HG03103 (cell line): Measurements from ENCODE around the gene FAM83G.
"Not testable (repeated sequence)": the region's sequence is repeated elsewhere in the genome, so short reads cannot be mapped to it uniquely, and the experiment has no call there.

Experiments
- ATAC-seq: cut with Tn5 transposase; IDR thresholded peaks from one replicate; pipeline ENCODE4 v1.9.1; 2021; ENCODE audit warnings: low read depth; ENCODE audit not compliant: unreplicated experiment

FAM83G gene, protein sequence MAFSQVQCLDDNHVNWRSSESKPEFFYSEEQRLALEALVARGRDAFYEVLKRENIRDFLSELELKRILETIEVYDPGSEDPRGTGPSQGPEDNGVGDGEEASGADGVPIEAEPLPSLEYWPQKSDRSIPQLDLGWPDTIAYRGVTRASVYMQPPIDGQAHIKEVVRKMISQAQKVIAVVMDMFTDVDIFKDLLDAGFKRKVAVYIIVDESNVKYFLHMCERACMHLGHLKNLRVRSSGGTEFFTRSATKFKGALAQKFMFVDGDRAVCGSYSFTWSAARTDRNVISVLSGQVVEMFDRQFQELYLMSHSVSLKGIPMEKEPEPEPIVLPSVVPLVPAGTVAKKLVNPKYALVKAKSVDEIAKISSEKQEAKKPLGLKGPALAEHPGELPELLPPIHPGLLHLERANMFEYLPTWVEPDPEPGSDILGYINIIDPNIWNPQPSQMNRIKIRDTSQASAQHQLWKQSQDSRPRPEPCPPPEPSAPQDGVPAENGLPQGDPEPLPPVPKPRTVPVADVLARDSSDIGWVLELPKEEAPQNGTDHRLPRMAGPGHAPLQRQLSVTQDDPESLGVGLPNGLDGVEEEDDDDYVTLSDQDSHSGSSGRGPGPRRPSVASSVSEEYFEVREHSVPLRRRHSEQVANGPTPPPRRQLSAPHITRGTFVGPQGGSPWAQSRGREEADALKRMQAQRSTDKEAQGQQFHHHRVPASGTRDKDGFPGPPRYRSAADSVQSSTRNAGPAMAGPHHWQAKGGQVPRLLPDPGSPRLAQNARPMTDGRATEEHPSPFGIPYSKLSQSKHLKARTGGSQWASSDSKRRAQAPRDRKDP

DNA sequence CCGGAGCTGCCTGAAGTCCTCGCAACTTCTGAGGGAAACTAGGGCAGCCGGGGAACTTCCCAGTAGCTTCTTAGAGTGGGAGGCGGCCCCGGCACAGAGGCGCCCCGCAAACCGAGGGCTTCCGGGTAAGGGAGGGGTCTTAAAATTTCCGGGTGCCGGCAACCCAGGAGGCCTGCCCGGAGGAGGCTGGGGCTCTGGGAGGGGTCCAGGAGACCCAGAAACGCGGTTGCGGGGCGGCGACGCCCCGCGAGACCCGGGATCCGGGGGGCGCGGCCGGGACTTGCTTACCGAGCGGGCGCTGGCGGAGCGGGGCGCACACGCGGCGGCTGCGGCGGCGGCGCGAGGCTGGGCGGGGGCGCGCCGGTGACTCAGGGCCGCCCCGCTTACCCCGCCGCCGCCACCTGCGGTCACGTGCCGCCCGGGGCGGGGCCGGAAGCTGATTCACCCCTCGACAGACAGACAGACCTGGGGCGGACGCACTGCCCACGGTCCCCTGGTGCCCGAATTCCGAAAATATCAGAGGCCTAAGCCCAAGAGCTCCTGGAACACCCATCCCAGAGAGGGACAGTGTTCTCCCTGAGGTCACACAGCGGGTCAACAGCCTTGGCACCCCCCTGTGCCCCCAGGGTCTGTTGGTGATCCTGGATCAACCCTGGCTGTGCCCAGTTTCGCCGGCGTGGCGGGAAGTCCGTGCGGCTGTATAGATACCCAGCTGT lies at the start of gene FAM83G:
Gene FAM83G, minus strand, starts transcription at position 344 of the 716 bp plus-strand sequence. CDS start 723 bp downstream, outside the sequence.
- no peak for ATAC-seq

DNA sequence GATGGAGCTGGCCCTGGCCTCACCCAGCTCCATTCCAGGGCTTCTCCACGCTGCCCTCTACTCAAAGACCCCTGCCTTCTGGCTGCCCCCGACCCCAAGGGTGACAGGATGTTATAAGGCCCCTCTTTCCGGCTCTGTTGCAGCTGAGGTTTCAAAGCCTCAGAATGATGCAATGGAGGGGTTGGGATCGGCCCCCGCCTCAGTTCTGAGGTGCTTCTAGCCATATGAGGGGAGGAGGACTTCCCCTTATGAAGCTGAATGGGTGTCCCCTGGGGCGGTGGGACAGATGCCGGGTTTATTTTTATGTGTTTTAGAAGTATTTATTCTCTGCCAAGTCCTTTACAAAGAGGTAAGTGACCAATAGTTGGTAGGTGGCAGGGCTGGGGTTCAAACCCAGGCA lies 44.3 kb upstream of the FAM83G start:
- ATAC-seq, result not testable (repeated sequence)

DNA sequence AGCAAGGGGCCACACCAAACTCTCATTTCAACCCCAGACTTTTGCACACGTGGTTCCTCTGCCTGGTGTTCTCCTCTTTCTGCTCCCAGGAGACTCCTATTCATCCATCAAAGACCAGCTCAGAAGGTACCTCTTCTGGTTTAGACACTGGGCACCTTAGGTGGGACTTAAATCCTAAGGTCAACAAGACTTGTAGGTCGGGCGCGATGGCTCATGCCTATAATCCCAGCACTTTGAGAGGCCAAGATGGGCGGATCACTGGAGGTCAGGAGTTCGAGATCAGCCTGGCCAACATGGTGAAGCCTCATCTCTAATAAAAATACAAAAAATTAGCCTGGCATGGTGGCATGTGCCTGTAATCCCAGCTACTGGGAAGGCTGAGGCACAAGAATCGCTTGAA lies 42.9 kb upstream of the FAM83G start:
- ATAC-seq, result not testable (repeated sequence)

DNA sequence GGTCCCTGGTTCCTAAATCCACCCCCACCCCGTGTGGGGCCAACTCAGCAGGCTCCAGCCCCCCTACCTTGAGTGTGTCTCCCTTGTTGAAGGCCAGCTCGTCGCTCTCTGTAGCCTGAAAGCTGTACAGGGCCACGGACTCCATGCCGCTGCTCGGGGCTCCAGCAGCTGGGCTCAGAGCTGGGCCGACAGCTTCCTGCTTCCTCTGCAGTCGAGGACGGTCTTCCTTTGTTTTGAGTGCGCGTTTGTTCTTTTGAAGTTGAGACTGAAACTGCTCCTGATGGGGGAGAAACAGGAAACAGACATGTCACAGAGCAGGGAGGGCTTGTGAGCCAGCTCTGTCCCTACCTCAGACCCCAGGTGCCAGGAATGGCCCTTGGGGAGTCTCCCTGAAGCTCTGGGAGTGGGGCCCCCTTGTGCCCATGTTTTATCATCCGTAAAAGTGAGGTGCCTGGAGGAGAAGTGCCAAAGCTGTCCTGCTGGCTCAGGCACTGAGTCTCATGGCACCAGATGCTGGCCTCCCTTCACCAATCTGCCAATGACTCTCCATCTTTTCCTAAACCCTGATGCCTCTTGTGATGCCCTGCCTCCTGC lies 42.3 kb upstream of the FAM83G start, which contains the start of gene GRAP:
Gene GRAP, minus strand, starts transcription at position 176 of the 594 bp plus-strand sequence. Its CDS starts 31 bp downstream, at position 145.
- ATAC-seq, result not testable (repeated sequence)

DNA sequence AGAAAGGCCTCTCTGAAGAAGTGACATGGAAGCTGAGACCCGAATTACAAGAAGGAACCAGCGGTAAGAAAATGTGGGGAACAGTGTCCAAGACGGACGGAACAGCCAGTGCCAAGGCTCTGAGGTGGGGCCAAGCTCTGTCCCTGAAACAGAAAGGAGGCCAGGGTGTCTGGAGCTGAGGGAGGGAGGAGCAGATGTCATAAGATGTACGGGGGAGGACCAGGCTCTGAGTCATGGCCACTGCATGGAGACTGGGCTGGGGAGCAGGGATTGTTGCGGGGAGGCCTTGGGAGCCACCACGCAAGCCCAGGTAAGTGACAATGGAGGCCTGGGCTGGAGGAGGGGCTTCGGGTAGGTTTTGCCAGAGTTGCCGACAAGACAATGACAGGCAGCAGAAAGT lies 40.1 kb upstream of the FAM83G start:
- ATAC-seq, result not testable (repeated sequence)

DNA sequence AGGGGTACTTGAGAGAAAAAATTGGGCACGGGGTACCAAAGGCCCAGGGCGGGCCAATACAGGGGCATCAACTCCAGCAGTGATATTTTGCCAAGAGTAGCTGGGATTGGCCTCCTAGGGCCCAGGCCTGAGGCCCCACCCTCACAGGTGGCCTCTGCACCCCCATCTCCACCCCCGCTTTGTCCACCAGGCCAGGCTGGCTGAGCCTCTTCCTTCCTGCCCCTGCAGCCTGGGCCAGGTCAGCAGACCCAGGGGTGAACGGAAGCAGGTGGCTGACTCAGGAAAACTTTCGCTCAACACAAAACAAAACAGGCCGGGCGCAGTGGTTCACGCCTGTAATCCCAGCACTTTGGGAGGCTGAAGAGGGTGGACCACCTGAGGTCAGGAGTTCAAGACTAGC lies 38.5 kb upstream of the FAM83G start:
- not testable (repeated sequence) for ATAC-seq

DNA sequence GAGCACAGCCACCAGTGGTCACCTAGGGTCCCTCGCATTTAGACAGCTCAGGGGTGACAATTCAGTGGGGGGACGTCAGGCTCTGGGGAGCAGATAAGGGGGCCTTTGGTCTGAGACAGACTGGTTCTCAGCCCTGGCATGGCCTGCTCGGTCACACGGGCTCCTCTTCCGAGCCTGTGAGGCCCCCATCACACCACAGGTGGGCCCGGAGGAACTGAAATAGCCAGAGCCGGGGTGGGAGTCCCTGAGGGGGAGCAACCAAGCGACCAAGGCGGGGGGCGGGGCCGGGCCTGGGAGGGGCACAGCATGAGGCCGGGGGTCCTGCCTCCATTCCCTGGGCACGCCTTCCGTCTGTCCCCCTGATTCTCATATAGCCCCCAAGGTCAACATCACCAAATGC lies 37.8 kb upstream of the FAM83G start:
- ATAC-seq, result not testable (repeated sequence)

DNA sequence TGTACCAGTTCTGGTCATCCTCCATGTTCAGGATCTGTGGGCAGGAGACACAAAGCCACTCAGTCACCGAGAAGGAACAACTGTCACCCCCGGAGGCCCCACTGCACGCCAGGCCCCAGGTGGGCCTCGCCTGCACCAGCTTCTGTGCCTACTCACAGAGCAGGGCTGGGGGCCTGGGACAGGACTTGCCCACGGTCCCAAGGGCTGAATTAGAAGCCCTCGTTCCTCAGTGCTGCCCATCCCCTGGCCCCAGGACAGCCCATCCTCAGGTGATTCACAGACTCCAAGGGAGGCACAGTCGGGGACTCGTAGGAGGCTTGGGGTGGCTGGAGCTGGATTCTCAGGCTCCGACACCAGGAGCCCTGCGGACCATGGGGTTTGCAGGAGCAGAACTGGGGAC lies 37.3 kb upstream of the FAM83G start:
- ATAC-seq, result not testable (repeated sequence)

DNA sequence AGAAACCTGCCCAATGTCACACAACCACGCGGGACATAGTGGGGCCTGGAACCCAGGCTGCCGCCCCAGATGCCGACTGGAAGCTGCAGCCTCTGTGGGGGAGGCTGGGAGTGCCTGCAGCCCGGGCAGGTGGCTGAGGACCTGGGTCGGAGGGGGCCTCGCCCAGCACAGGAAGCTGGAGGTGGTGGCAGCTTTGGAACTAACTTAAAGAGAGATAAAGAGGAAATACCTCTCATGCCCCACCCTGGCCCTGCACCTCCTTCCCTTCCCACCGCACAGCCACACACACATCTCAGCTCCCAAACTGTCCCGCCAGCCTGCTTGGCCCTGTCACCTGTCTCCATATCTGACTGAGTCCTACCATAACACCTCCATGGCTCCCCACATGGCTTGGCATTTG lies 35.8 kb upstream of the FAM83G start:
- ATAC-seq, result not testable (repeated sequence)

DNA sequence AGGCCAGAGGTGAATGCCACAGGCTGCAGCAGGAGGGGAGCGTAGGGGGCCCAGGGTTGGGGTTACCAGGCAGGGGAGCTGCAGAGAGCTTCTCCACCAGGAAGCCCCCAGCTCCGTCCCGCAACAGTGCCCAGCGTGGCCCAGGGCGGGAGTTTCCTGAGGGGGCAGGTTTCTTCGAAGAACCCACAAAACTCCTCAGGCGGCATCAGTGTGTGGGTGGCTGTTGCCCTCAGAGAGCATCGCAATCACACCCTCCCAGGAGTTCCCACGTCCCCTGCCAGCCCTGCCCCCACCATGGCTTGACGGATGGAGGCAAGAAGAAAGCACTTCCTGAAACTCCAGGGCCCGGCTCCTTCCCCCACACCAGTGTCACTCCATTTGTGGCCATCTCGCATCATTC lies 34.2 kb upstream of the FAM83G start:
- not testable (repeated sequence) for ATAC-seq

DNA sequence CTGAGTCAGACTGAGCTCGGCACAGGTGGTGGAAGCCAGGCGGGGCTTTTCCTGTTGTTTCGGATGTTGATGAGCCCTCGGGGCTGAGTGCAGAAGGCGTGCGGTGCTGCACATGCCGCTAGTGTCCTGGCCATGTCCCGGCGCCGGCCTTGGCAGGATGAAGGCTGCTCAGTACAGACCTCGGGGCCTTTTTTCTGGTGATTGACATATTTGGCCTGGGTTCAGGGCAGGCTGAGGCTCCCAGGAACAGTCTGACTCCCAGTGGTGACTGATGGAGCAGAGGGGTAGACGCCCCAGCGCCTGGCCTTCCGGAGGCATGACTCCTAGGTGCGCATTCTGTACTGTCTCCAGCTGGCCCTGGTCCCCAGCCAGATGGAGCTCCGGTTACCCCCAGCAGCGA lies 33.4 kb upstream of the FAM83G start:
- not testable (repeated sequence) for ATAC-seq

DNA sequence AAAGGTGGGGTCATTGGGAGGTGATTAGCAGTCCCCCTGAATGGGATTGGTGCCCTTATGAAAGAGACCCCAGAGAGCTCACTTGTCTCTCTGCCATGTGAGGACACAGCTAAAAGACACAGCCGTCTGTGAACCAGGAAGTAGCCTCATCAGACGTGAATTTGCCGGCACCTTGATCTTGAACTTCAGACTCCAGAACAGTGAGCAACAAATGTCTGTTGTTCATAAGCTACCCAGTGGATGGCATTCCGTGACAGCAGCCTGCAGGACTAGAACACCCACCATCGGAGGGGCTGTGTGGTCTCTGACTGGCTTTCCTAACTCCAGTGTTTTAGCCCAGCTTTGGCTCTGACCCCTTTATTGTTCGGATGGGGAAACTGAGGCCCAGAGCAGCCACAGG lies 33.0 kb upstream of the FAM83G start:
- ATAC-seq, result not testable (repeated sequence)

DNA sequence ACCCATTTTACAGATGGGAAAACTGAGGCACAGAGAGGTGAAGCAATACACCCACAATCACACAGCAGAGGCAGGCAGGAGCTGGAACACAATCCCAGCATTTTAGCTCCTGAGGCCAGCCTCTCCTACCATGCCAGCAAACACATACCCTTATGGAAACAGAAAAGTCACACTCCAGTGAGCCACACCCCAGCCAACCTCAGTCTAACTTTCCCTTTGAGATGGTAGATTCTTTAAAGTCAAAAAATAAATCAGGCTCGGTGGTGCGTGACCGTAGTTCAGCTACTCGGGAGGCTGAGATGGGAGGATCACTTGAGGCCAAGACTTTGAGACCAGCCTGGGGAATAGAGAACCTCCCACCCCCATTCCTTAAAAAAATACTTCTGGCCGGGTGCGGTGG lies 31.6 kb upstream of the FAM83G start:
- peak; percentile 37 for ATAC-seq

DNA sequence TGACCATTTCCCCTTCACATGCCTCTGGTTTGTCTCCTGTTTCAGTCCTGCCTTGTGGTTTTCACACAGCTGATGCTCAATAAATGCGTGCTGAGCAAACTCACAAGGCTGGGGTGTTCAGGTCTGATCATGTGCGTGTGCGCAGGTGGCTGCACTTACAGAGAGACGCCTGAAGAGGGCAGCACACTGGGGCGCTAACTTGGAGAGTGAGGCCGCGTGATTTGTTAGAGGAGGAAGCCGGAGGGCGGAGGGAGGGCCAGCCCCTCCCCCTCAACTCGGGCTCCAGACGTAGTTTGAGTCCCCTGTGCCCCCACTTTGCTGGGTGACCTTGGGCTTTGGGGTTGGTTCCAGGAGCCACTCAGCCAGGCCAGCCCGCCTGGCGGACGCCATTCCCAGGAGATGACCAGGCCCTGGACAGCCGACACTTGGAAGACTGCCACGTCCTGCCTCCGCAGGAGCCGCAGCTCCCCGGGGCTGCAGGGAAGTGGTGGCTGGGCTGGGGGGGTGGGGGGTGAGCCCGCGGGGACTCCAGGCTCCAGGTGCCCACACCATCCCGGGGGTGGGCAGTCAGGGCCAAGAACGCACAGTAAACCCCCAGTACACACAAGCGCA lies 27.9 kb upstream of the FAM83G start:
- not testable (repeated sequence) for ATAC-seq

DNA sequence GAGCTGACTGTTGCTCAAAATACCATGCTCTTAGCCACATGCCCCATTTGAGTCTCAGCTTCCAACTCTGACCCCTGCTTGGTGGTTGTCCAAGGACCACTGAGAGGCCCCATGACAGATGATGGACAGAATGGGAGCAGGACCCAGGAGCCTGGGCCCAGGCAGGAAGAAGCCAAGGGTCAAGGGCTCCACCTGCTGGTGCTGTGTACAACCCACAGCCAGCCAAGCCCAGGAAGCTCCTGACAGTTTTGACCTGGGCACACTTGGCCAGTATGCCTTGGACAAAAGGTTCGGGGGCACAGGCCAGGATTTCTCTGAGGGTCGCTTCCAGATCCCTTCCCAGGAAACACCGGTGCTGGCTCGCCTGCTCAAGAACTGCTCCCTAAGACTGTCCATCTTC lies 27.2 kb upstream of the FAM83G start:
- ATAC-seq, result not testable (repeated sequence)

DNA sequence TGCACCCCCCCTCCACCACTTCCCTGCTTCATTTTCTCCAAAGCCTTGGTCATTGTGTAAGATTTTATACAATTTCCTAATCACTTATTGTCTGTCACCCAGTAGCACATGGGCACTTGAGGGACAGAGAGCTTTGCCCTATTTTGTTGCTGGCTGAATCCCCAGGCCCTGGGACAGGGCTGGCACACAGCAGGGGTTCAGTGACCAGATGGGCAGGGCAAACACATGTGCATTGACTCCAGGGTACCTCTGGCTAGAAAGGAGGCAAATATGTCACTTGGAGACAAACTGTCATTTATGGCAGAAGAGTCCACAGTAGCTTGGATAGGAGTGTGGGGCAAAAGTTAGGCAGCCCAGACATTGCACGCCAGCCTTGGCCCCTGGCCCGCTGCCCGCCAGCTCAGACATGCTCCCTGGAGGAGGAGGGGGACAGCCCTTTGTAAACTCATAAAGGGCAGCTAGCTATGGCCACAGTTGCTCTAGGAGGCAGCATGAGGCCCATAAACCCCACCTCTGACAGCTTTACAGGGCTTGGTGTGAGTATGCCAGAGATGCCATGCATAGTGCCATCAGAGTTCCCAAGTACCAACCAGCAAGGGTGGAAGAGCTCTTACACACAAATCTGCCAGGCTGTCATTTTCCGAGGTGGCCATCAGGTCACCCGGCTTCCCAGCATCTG lies 26.3 kb upstream of the FAM83G start:
- ATAC-seq, result not testable (repeated sequence)

DNA sequence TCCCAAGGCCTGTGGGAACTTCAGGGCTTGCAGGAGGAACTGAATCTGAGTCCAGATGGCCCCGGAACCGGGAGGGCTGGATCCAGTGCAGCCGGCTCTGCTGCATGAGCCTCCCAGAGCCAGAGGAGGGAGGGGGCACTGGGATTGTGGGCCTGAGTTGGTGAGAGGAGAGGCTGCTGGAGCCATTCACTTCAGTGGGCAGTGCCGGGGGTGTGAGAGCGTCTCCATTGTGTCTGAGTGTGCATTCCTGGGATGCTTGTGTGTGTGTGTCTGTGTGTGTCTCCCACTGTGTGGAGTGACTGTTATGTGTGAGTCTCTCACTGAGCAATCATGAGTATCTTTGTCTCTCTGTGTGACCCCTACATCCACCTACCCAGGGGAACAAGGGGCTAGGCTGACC lies 25.2 kb upstream of the FAM83G start:
- ATAC-seq, result not testable (repeated sequence)

DNA sequence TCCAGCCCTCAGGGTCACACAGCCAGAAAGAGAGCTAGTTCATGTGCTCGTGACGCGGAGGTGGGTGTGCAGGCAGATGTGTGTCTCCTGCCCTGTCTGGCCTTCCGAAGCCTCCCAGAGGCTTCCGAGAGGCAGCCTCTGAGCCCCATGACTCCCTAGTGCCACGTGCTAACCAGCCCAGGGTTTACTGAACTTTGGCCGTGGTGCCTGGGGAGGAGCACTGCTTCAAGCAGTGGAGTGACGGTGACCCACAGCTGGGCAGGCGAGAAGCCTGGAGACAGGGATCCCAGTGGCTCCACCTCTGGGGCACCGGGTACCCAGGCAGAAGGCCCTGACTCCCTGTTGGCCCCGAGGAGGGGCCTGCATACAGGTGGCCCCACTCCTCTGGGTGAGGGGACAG lies 24.1 kb upstream of the FAM83G start:
- not testable (repeated sequence) for ATAC-seq
